Fibroblast of the aortic adventitia (primary cell): ENCODE measurements around the gene BHLHA15. TPM values are rescaled to one million over a fixed set of nuclear protein-coding genes. Genes with fewer than 3 reads are reported as not detected.

Source experiments
- DNase-seq: peaks from one replicate; pipeline ENCODE4 v3.0.0-alpha.2; 2010; ENCODE audit warnings: low read depth
- H3K4me3 ChIP-seq: 2 replicates; pipeline ENCODE4 v1.5.1; 2011; ENCODE audit warnings: low read depth, mild to moderate bottlenecking, control low read depth, low read length, moderate library complexity
- total RNA-seq: library from RNA; depleted of rRNA; stranded (reverse); fragments of >200 nt; gene quantifications from 2 replicates; pipeline ENCODE4 v1.2.3, GENCODE V29; 2012; ENCODE audit warnings: low replicate concordance
- TF ChIP-seq, protein P1 (sequence below): IDR thresholded peaks from 2 replicates; pipeline ENCODE4 v1.5.1; 2011; ENCODE audit warnings: mild to moderate bottlenecking, low read length, control low read depth, inconsistent platforms; ENCODE audit not compliant: insufficient read depth

BHLHA15 gene
- total RNA-seq, 1 donor = not detected

DNA sequence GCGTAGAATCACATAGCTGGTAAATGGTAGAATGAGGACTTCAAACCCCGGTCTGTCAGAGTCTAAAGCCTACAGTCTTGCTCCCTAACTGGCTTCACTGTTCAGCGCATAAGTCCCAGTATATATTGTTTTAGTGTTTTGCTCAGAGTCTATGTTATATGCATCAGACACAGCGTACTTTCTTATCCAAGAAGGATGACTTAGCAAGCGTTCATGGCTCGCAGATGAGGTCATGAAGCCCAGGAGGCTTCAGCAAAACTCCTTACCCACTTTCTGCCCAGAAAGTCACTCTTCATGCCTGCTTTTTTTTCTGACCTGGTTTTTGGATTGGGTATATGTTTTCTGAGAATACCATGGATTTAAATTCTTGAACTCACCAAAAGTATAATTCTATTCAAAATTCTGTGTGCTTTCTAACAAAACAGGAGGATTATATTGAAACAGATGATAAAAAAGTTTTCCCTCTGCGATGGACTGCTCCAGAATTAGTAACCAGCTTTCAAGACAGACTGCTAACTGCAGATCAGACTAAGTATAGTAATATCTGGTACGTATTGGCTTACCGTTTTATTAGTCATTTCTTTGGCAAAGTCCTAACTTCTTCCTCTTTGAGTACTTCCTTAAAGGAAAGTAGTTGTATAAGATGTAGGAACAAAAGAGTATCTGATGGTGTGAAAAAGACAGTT is 24.6 kb upstream of the BHLHA15 start:
- H3K4me3 ChIP-seq = no peak overlapping the region
- TF ChIP-seq, protein P1, sequence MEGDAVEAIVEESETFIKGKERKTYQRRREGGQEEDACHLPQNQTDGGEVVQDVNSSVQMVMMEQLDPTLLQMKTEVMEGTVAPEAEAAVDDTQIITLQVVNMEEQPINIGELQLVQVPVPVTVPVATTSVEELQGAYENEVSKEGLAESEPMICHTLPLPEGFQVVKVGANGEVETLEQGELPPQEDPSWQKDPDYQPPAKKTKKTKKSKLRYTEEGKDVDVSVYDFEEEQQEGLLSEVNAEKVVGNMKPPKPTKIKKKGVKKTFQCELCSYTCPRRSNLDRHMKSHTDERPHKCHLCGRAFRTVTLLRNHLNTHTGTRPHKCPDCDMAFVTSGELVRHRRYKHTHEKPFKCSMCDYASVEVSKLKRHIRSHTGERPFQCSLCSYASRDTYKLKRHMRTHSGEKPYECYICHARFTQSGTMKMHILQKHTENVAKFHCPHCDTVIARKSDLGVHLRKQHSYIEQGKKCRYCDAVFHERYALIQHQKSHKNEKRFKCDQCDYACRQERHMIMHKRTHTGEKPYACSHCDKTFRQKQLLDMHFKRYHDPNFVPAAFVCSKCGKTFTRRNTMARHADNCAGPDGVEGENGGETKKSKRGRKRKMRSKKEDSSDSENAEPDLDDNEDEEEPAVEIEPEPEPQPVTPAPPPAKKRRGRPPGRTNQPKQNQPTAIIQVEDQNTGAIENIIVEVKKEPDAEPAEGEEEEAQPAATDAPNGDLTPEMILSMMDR = no peak
- peak; percentile 87 for DNase-seq

DNA sequence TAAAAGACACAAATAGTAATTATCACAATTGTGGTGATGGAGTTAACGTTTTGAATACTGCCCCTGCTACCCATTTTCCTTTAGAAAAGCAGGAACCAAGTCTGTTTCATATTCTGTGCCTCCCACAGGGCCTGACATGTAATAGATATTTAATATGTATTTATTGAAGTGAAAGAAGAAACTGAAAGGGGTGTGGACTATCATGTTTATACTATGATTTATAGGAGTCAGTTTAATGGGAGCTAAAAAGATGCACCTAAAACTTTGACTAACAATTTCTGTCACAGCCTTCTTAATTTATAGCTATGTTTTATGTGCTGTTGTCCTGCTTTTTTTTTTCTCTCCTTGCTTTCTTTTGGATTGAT is 24.1 kb upstream of the BHLHA15 start:
- H3K4me3 ChIP-seq = no peak overlapping the region
- DNase-seq = no peak
- TF ChIP-seq, protein P1 = no peak

DNA sequence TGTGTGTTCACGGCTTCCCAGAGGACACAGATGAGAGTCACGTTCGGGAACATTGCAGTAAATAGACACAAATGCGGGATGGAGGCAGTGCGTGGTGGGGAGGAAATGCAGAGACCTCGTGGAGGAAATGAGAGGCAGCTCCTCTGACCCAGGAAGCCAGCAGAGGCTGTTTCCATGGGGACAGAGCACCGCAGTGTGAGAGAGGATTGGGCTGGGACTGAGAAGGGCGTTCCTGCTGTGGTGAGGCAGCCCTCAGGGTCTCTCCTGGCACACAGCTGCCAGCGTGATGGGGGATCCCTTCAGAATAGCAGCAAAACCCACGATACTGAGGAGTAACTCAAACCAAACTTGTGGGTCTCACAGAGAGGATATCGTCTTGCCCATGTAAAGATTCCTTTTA is 21.7 kb upstream of the BHLHA15 start:
- no peak for DNase-seq
- no peak overlapping the region for H3K4me3 ChIP-seq
- TF ChIP-seq, protein P1 = no peak

DNA sequence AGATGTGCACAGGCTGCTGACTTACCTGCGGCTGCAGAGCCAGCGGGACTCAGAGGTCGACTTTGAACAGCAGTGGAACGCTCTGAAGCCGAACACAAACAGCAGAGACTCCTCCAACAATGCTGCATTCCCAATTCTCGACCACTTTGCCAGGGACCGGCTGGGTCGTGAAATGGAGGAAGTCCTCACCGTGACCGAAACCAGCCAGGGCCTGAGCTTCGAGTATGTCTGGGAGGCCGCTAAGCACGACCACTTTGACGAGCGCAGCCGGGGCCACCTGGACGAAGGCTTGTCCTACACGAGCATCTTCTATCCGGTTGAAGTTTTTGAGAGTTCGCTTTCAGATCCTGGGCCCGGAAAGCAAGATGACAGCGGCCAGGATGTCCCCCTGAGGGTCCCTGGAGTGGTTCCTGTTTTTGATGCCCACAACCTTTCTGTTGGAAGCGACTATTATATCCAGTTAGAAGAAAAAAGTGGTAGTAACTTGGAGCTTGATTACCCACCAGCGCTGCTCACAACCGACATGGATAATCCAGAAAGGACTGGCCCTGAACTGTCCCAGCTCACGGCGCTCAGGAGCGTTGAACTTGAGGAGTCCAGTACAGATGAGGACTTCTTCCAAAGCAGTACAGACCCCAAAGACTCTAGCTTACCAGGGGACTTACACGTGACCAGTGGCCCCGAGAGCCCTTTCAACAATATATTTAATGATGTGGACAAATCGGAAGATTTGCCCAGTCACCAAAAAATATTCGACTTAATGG is 19.4 kb upstream of the BHLHA15 start:
- H3K4me3 ChIP-seq = no peak overlapping the region
- TF ChIP-seq, protein P1 = no peak
- DNase-seq = no peak

DNA sequence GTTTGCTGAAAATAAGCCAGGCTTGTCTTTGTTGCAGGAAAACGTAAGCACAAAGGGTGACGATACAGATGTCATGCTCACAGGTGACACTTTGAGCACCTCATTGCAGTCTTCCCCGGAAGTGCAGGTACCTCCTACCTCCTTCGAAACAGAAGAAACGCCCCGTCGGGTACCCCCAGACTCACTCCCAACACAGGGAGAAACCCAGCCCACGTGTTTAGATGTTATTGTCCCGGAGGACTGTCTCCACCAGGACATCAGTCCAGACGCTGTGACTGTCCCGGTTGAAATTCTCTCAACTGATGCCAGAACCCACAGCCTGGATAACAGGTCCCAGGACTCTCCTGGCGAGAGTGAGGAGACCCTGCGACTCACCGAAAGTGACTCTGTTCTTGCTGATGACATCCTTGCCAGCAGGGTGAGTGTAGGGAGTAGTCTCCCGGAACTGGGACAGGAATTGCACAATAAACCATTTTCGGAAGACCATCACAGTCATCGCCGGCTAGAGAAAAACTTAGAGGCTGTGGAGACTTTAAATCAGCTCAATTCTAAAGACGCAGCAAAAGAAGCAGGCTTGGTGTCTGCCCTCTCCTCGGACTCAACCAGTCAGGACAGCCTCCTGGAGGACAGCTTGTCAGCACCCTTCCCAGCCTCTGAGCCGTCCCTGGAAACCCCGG is 18.3 kb upstream of the BHLHA15 start:
- H3K4me3 ChIP-seq = no peak overlapping the region
- peak; percentile 5 for DNase-seq
- TF ChIP-seq, protein P1 = no peak

DNA sequence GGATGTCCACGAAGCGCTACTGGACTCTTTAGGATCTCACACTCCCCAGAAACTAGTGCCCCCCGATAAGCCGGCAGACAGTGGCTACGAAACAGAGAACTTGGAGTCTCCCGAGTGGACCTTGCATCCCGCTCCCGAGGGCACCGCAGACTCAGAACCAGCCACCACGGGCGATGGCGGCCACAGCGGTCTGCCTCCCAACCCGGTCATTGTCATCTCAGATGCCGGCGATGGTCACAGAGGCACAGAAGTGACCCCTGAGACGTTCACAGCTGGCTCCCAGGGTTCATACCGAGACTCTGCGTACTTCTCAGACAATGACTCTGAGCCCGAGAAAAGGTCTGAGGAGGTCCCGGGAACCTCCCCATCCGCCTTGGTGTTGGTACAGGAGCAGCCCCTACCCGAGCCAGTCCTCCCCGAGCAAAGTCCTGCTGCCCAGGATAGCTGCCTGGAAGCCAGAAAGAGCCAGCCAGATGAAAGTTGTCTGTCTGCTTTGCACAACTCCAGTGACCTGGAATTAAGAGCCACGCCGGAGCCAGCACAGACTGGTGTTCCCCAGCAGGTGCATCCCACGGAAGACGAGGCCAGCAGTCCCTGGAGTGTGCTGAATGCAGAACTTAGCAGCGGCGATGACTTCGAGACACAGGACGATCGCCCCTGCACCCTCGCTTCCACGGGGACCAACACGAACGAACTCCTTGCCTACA is 17.6 kb upstream of the BHLHA15 start:
- no peak for DNase-seq
- TF ChIP-seq, protein P1 = no peak
- no peak overlapping the region for H3K4me3 ChIP-seq
